Panc1 (cell line): ENCODE data around the gene CCDC38. TPM values are rescaled to one million over a fixed set of nuclear protein-coding genes. Genes with fewer than 3 reads are reported as not detected.

Source experiments
- ATAC-seq: fragments of 200-7000 bp; cut with Tn5 transposase; 2 replicates; pipeline ENCODE4 v1.9.1; 2020; ENCODE audit warnings: mild to moderate bottlenecking, moderate library complexity
- BruUV-seq: library from RNA; stranded (reverse); fragments of 400-500 nt; replicated peaks from 2 replicates; lab custom pipeline; 2021; lab: Mats Ljungman, UMichigan
- CTCF ChIA-PET: fragments of 300-600 bp; sonication (Branson Sonifier 250); formaldehyde crosslinking; loops from one replicate; lab custom pipeline; 2022; ENCODE audit warnings: antibody characterized with exemption; lab: Charles Lee
- POLR2A ChIA-PET: fragments of 300-600 bp; sonication (Branson Sonifier 250); formaldehyde crosslinking; loops from one replicate; lab custom pipeline; 2022; ENCODE audit warnings: antibody characterized with exemption; lab: Charles Lee
- DNase-seq: peaks from one replicate; pipeline ENCODE4 v3.0.0-alpha.2; 2010; ENCODE audit warnings: low read depth, low spot score
- H3K27ac ChIP-seq: 2 replicates; pipeline ENCODE4 v1.5.1; 2011; ENCODE audit warnings: mild to moderate bottlenecking, low read length, inconsistent platforms
- H3K27me3 ChIP-seq: fragments of 200-500 bp; sonication (Bioruptor generic); 2 replicates; pipeline ENCODE4 v1.6.0; 2014; ENCODE audit warnings: low read length, inconsistent platforms; ENCODE audit not compliant: control insufficient read depth, insufficient read depth
- H3K36me3 ChIP-seq: fragments of 200-500 bp; sonication (Bioruptor generic); 2 replicates; pipeline ENCODE4 v1.5.1; 2014; ENCODE audit warnings: inconsistent platforms, mild to moderate bottlenecking, low read length, moderate library complexity; ENCODE audit not compliant: control insufficient read depth, insufficient read depth
- H3K4me1 ChIP-seq: 2 replicates; pipeline ENCODE4 v1.5.1; 2011; ENCODE audit warnings: inconsistent platforms, mild to moderate bottlenecking, low read length, moderate library complexity; ENCODE audit not compliant: control insufficient read depth, insufficient read depth
- H3K4me3 ChIP-seq, 2 experiments: 2 replicates each; pipeline ENCODE4 v1.5.1; 2011 to 2012; ENCODE audit warnings: low read depth in 2 of 2, low read length in 2 of 2, mild to moderate bottlenecking in 2 of 2, inconsistent platforms in 1 of 2, moderate library complexity in 1 of 2
- H3K9me3 ChIP-seq: fragments of 200-500 bp; sonication (Bioruptor generic); 2 replicates; pipeline ENCODE4 v1.5.1; 2014; ENCODE audit warnings: low read depth, mild to moderate bottlenecking, inconsistent platforms, low read length, moderate library complexity; ENCODE audit not compliant: control insufficient read depth, insufficient read depth
- POLR2AphosphoS5 ChIP-seq: IDR thresholded peaks from 2 replicates; pipeline ENCODE4 v1.6.1; 2012; ENCODE audit warnings: mild to moderate bottlenecking, low read depth, low read length, moderate library complexity
- SIN3A ChIP-seq: IDR thresholded peaks from 2 replicates; pipeline ENCODE4 v1.6.1; 2012; ENCODE audit warnings: low read depth, mild to moderate bottlenecking, low read length, moderate library complexity, borderline replicate concordance; ENCODE audit not compliant: insufficient read depth
- TCF7L2 ChIP-seq: IDR thresholded peaks from 2 replicates; pipeline ENCODE4 v1.6.1; 2011; ENCODE audit warnings: mild to moderate bottlenecking, low read depth, low read length, inconsistent platforms
- in situ Hi-C: cut with HindIII; loops from 2 replicates; pipeline ENCODE4 v1.10.0; 2016; ENCODE audit warnings: low sequenced_read_pairs, low pct_unique_long_range_greater_than_20kb
- intact Hi-C: fragments of 100-400 bp; cut with micrococcal nuclease; formaldehyde crosslinking; loops from one replicate; pipeline ENCODE4 v1.10.0; 2022; ENCODE audit not compliant: unreplicated experiment
- total RNA-seq: library from RNA; stranded (reverse); gene quantifications from one replicate; pipeline ENCODE4 v1.2.1, GENCODE V29; 2021; ENCODE audit not compliant: unreplicated experiment
- TF ChIP-seq, protein P1 (sequence below), 2 experiments: IDR thresholded peaks; 2 replicates each; pipeline ENCODE4 v1.6.1; 2011 to 2012; ENCODE audit warnings: low read depth in 2 of 2, control low read depth in 1 of 2, low read length in 1 of 2, mild to moderate bottlenecking in 1 of 2, moderate library complexity in 1 of 2; ENCODE audit not compliant: insufficient read depth in 1 of 2
- TF ChIP-seq, protein P2 (sequence below): fragments of 450-650 bp; IDR thresholded peaks from 2 replicates; pipeline ENCODE4 v1.5.1; 2017; ENCODE audit warnings: mild to moderate bottlenecking

CCDC38 gene
- total RNA-seq, 1 experiment from 2014 or later, result not detected

DNA sequence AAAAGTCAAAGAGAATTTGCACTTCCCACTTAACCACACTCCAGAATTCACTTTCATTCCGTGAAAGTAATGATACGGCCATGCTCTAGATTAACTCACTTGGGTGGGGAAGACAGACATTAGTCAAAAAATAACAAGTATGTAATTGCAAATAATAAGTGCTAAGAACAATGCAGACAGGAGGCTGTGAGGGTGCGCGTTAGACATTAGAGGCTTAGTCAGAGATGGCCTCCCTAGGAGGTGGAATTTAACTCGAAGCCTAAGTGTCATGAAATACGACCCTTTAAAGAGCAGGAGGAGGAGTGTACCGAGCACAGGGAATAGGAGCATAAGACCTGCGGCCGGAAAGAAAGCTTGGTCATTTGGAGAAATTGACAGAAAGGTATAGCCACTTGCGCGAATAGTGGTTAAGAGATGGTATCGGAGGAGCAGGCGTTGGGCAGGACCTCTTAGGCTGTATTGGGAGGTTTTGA, 83.0 kb downstream of the CCDC38 start:
- Histone ChIP-seq H3K27ac (peak overlapping the region; percentile 96), H3K27me3 (peaks cover under 1% of the 10 kb centered on the region; the same call in 1 of the 2 replicates), H3K4me3 (peak overlapping the region; percentile 89 to 96), H3K9me3 (no peaks in the 10 kb centered on the region), H3K36me3 (peaks cover 20% of the 10 kb centered on the region), H3K4me1 (peaks cover 9% of the 10 kb centered on the region; the same call in 1 of the 2 replicates)
- DNase-seq (no peak), ATAC-seq (peak; percentile 17; the same call in 1 of the 2 replicates)
- TF ChIP-seq, protein P1, sequence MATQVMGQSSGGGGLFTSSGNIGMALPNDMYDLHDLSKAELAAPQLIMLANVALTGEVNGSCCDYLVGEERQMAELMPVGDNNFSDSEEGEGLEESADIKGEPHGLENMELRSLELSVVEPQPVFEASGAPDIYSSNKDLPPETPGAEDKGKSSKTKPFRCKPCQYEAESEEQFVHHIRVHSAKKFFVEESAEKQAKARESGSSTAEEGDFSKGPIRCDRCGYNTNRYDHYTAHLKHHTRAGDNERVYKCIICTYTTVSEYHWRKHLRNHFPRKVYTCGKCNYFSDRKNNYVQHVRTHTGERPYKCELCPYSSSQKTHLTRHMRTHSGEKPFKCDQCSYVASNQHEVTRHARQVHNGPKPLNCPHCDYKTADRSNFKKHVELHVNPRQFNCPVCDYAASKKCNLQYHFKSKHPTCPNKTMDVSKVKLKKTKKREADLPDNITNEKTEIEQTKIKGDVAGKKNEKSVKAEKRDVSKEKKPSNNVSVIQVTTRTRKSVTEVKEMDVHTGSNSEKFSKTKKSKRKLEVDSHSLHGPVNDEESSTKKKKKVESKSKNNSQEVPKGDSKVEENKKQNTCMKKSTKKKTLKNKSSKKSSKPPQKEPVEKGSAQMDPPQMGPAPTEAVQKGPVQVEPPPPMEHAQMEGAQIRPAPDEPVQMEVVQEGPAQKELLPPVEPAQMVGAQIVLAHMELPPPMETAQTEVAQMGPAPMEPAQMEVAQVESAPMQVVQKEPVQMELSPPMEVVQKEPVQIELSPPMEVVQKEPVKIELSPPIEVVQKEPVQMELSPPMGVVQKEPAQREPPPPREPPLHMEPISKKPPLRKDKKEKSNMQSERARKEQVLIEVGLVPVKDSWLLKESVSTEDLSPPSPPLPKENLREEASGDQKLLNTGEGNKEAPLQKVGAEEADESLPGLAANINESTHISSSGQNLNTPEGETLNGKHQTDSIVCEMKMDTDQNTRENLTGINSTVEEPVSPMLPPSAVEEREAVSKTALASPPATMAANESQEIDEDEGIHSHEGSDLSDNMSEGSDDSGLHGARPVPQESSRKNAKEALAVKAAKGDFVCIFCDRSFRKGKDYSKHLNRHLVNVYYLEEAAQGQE (IDR thresholded peaks at IDR 0.05; ENCODE audit: insufficient read depth in 1 of 2, low read depth in 2 of 2, low read length in 1 of 2), result no peak
- TF ChIP-seq, protein P2, sequence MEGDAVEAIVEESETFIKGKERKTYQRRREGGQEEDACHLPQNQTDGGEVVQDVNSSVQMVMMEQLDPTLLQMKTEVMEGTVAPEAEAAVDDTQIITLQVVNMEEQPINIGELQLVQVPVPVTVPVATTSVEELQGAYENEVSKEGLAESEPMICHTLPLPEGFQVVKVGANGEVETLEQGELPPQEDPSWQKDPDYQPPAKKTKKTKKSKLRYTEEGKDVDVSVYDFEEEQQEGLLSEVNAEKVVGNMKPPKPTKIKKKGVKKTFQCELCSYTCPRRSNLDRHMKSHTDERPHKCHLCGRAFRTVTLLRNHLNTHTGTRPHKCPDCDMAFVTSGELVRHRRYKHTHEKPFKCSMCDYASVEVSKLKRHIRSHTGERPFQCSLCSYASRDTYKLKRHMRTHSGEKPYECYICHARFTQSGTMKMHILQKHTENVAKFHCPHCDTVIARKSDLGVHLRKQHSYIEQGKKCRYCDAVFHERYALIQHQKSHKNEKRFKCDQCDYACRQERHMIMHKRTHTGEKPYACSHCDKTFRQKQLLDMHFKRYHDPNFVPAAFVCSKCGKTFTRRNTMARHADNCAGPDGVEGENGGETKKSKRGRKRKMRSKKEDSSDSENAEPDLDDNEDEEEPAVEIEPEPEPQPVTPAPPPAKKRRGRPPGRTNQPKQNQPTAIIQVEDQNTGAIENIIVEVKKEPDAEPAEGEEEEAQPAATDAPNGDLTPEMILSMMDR, result no peak
- no peak for TF ChIP-seq SIN3A
- ChIA-PET CTCF (no interaction called here), POLR2A (no interaction called here)
- intact Hi-C loops (no loop called here), in situ Hi-C loops (no loop called here)
- no TSS peak for BruUV-seq

DNA sequence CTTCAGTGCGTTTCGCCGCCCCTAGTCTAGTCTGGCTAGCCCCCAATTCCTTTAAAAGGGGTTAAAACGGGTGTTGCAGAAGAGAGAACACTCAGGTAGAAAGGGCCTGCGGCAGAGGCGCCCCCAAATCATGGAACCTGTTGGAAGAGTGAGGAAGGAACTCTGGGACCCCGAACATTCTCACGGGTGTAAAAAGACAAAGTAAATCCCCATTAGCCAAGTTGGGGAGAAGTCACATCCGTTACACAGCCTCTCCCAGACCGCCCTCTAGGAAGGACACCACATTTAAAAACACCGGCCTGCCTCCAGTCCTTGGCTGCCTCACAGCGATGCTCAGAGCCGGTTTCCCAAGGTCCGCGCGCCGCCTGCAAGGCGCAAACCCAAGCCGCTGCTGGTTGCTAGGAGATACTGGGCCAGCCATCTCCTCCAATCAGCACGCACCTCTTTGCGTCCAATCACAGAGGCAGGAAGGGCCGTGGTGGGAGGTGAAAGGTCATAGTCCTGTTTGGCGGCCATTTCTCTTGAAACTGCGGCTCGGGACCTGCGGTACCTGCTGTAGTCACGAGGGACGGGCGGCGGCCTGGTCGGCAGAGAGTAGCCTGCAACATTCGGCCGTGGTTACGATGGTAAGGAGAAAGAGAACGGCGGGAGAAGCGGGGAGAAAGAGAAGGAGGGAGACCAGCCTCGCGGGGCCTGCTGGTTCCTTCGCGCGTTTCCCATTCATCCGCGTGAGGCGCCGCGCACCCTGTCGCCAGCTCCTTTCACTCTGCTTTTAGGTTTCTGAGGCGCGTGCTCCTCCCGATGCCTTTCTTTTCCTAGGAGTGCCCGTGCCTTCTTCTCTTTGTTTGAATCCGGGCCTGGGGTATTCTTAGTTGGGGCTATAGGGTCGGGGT, 83.7 kb downstream of the CCDC38 start, which contains the start of gene SNRPF:
TSS of gene SNRPF (plus strand) at position 502 of the 893 bp plus-strand sequence. CDS start at position 624, 122 bp downstream.
- peak; percentile 93 for DNase-seq
- no TSS peak for BruUV-seq
- intact Hi-C loops, result no loop called here
- peaks cover 9% of the 10 kb centered on the region; the same call in 1 of the 2 replicates for H3K4me1 ChIP-seq
- ChIA-PET POLR2A (no interaction called here), CTCF (no interaction called here)
- peaks cover 2% of the 10 kb centered on the region; the same call in 1 of the 2 replicates for H3K27me3 ChIP-seq
- TF ChIP-seq, protein P1 (IDR thresholded peaks at IDR 0.05; ENCODE audit: insufficient read depth in 1 of 2, low read depth in 2 of 2, low read length in 1 of 2), result no peak
- TF ChIP-seq POLR2AphosphoS5 (peak; percentile 93), SIN3A (peak; percentile 96), TCF7L2 (no peak)
- TF ChIP-seq, protein P2, result peak; percentile 15; the same call in 1 of the 2 replicates
- ATAC-seq, result peak; percentile 99
- peak within 1 kb of the TSS; percentile 96 for H3K27ac ChIP-seq
- H3K4me3 ChIP-seq, result peak within 1 kb of the TSS; percentile 89 to 96
- in situ Hi-C loops, result no loop called here
- no peaks in the 10 kb centered on the region for H3K9me3 ChIP-seq
- H3K36me3 ChIP-seq, result peaks cover 14% of the 10 kb centered on the region
